HepG2 (cell line): Measurements from ENCODE around the gene PXMP4. TPM values are rescaled to one million over a fixed set of nuclear protein-coding genes. Genes with fewer than 3 reads are reported as not detected.

Experiments
- ATAC-seq: fragments of 200-7000 bp; cut with Tn5 transposase; 3 replicates; pipeline ENCODE4 v1.9.1; 2020; ENCODE audit warnings: mild to moderate bottlenecking, moderate library complexity
- BruUV-seq: library from RNA; stranded (reverse); fragments of 400-500 nt; replicated peaks from 2 replicates; lab custom pipeline; 2021; lab: Mats Ljungman, UMichigan
- CTCF ChIA-PET: fragments of 300-600 bp; formaldehyde crosslinking; extraction: SDS; loops from one replicate; lab custom pipeline; 2021; ENCODE audit warnings: low total read pairs, inconsistent platforms, low intra/inter-chr PET ratio; lab: Yijun Ruan, JAX
- POLR2A ChIA-PET: fragments of 350-600 bp; sonication (Branson Sonifier 250); formaldehyde crosslinking; loops from one replicate; lab custom pipeline; 2020; ENCODE audit warnings: antibody characterized with exemption, inconsistent platforms; lab: Yijun Ruan, JAX
- DNase-seq: peaks from one replicate; pipeline ENCODE4 v3.0.0-alpha.2; 2015; ENCODE audit warnings: low spot score
- FAIRE-seq: peaks from 3 replicates; lab custom pipeline; 2011; peaks lifted over from hg19 to GRCh38; lab: Jason Lieb, UNC
- H2AFZ ChIP-seq: one replicate; pipeline ENCODE4 v1.6.1; 2011; ENCODE audit warnings: low read length, inconsistent platforms
- H3K27ac ChIP-seq: fragments of 300-600 bp; 3 replicates; pipeline ENCODE4 v1.8.0; 2011; ENCODE audit warnings: mixed run types, mild to moderate bottlenecking, mixed read lengths, low read length, inconsistent platforms; ENCODE audit not compliant: insufficient read depth; ENCODE audit errors: extremely low read length
- H3K27me3 ChIP-seq, 2 experiments: fragments of 200-600 bp in 1 of 2; 2 replicates in 1 of 2; 3 replicates in 1 of 2; pipeline versions ENCODE4 v1.6.0 to v1.8.0; 2011; ENCODE audit warnings: low read length in 2 of 2, mild to moderate bottlenecking in 2 of 2, moderate library complexity in 2 of 2, inconsistent platforms in 1 of 2; ENCODE audit not compliant: insufficient read depth in 2 of 2, control insufficient read depth in 1 of 2
- H3K36me3 ChIP-seq, 2 experiments: fragments of 200-600 bp in 1 of 2; replicated peaks in 1 of 2; 2 replicates in 1 of 2; 3 replicates in 1 of 2; pipeline versions ENCODE4 v1.5.1 to v1.8.0; 2011; ENCODE audit warnings: low read length in 2 of 2, inconsistent platforms in 1 of 2; ENCODE audit not compliant: insufficient read depth in 2 of 2, control insufficient read depth in 1 of 2
- H3K4me1 ChIP-seq: 2 replicates; pipeline ENCODE4 v1.5.1; 2012; ENCODE audit warnings: low read length, inconsistent platforms; ENCODE audit not compliant: insufficient read depth
- H3K4me2 ChIP-seq: 2 replicates; pipeline ENCODE4 v1.6.0; 2011; ENCODE audit warnings: low read depth, low read length, inconsistent platforms
- H3K4me3 ChIP-seq, 3 experiments: fragments of 200-600 bp in 1 of 3; sonication (generic), shearing (Covaris generic) in 1 of 3; replicated peaks in 1 of 3; 2 replicates each; pipeline ENCODE4 v1.5.1; 2011 to 2016; ENCODE audit warnings: low read length in 3 of 3, inconsistent platforms in 2 of 3, low read depth in 2 of 3, mild to moderate bottlenecking in 2 of 3, control low read depth in 1 of 3, mixed read lengths in 1 of 3; ENCODE audit not compliant: insufficient read depth in 1 of 3
- H3K79me2 ChIP-seq: one replicate; pipeline ENCODE4 v1.6.1; 2011; ENCODE audit warnings: low read length, inconsistent platforms; ENCODE audit not compliant: insufficient read depth
- H3K9ac ChIP-seq: 2 replicates; pipeline ENCODE4 v1.6.0; 2011; ENCODE audit warnings: mild to moderate bottlenecking, low read depth, low read length, inconsistent platforms; ENCODE audit not compliant: insufficient read depth
- H3K9me3 ChIP-seq: 2 replicates; pipeline ENCODE4 v1.5.1; 2012; ENCODE audit warnings: mild to moderate bottlenecking, low read length
- H4K20me1 ChIP-seq: 2 replicates; pipeline ENCODE4 v1.6.0; 2011; ENCODE audit warnings: inconsistent platforms, mild to moderate bottlenecking, low read length, moderate library complexity; ENCODE audit not compliant: insufficient read depth
- AGO2 ChIP-seq: fragments of 200-400 bp; formaldehyde crosslinking; optimal IDR thresholded peaks from 2 replicates; pipeline ENCODE3; 2017; ENCODE audit warnings: mild to moderate bottlenecking, low read depth, low read length, moderate library complexity
- ATF2 ChIP-seq: sonication (generic); formaldehyde crosslinking; IDR thresholded peaks from 2 replicates; pipeline ENCODE4 v1.4.0; 2020; ENCODE audit warnings: missing genetic modification reagents
- ELF4 ChIP-seq: sonication (generic); formaldehyde crosslinking; IDR thresholded peaks from 2 replicates; pipeline ENCODE4 v1.5.0; 2020; ENCODE audit warnings: missing genetic modification reagents, mild to moderate bottlenecking, moderate library complexity, borderline replicate concordance
- NFIB ChIP-seq: sonication (generic); formaldehyde crosslinking; IDR thresholded peaks from 2 replicates; pipeline ENCODE4 v1.9.0; 2021; ENCODE audit warnings: missing genetic modification reagents, mild to moderate bottlenecking, borderline replicate concordance
- NPAS2 ChIP-seq: sonication (generic); formaldehyde crosslinking; IDR thresholded peaks from 2 replicates; pipeline ENCODE4 v1.8.0; 2022; ENCODE audit warnings: mild to moderate bottlenecking, missing genetic modification reagents, borderline replicate concordance
- POLR2A ChIP-seq, 2 experiments: IDR thresholded peaks; 2 replicates each; pipeline ENCODE4 v1.6.1; 2011; ENCODE audit warnings: low read depth in 2 of 2, low read length in 2 of 2, mild to moderate bottlenecking in 1 of 2, moderate library complexity in 1 of 2; ENCODE audit not compliant: insufficient read depth in 1 of 2
- TAF15 ChIP-seq: fragments of 200-400 bp; formaldehyde crosslinking; IDR thresholded peaks from one replicate; pipeline ENCODE4 v1.6.1; 2018; ENCODE audit warnings: mild to moderate bottlenecking, low read depth, low read length; ENCODE audit not compliant: poor library complexity, severe bottlenecking
- ZBTB40 ChIP-seq, 2 experiments: fragments of 450-650 bp in 1 of 2; sonication (generic) in 1 of 2; formaldehyde crosslinking in 1 of 2; IDR thresholded peaks; 2 replicates each; pipeline versions ENCODE4 v1.6.1 to v1.8.0; 2016 to 2022; ENCODE audit warnings: antibody characterized with exemption in 1 of 2, mild to moderate bottlenecking in 1 of 2, missing genetic modification reagents in 1 of 2
- ZNF263 ChIP-seq: sonication (generic); formaldehyde crosslinking; IDR thresholded peaks from 2 replicates; pipeline ENCODE4 v1.4.0; 2020; ENCODE audit warnings: missing genetic modification reagents
- ZNF747 ChIP-seq: sonication (generic); formaldehyde crosslinking; IDR thresholded peaks from 2 replicates; pipeline ENCODE4 v1.8.1; 2023; ENCODE audit warnings: missing genetic modification reagents, mild to moderate bottlenecking, borderline replicate concordance
- WGBS: methylation state at CpG from one replicate; pipeline ENCODE4 v1.1.6; 2017; ENCODE audit warnings: low lambda C conversion rate; 5-methylcytosine and 5-hydroxymethylcytosine counted together
- in situ Hi-C: cut with HindIII; loops from 2 replicates; pipeline ENCODE4 v1.10.0; 2017; ENCODE audit warnings: low pct_unique_long_range_greater_than_20kb; ENCODE audit not compliant: extremely low pct_ligation_motif_present
- intact Hi-C: fragments of 100-400 bp; cut with micrococcal nuclease; formaldehyde crosslinking; loops from one replicate; pipeline ENCODE4 v1.10.0; 2022; ENCODE audit not compliant: unreplicated experiment
- polyA plus RNA-seq, 8 experiments: library from polyadenylated mRNA; depleted of rRNA in 3 of 8; stranded (reverse) in 7 of 8; unstranded in 1 of 8; fragments of >200 nt; fragmentation: Illumina TruSeq in 4 of 8; extraction: Trizol in 4 of 8; gene quantifications; 2 replicates each; pipeline versions ENCODE4 v1.2.1 to v1.2.3, GENCODE V29; 2011 to 2016; ENCODE audit warnings: low read depth in 4 of 8, missing spikeins in 1 of 8, mixed read lengths in 1 of 8; ENCODE audit not compliant: insufficient read depth in 1 of 8
- total RNA-seq, 5 experiments: library from RNA; depleted of rRNA; stranded (reverse); fragments of >200 nt; fragmentation: Illumina TruSeq; extraction: Trizol; gene quantifications; 2 replicates each; pipeline ENCODE4 v1.2.3, GENCODE V29; 2016; ENCODE audit warnings: low read depth in 1 of 5

PXMP4 gene
- total and polyA plus RNA-seq, 2 of the 13 experiments (the other 11 are each of a cell fraction or from before 2014, with no cell fraction given): not detected

GRCh38 chr20:33676652-33677645 is 43.2 kb downstream of the PXMP4 start:
- CTCF ChIA-PET: no interaction called here
- TF ChIP-seq ZNF747 (CRISPR knock-in tag) (no peak), NPAS2 (CRISPR knock-in tag) (0 out of 2 replicates have a peak, but pooled peaks have one; percentile 41), TAF15 (no peak), POLR2A (IDR thresholded peaks at IDR 0.05; ENCODE audit: insufficient read depth in 1 of 2, low read depth in 2 of 2, low read length in 2 of 2) (0 out of 4 replicates have a peak, but pooled peaks of 1 of the 2 experiments have one; percentile 17), ELF4 (CRISPR knock-in tag) (no peak), ZNF263 (CRISPR knock-in tag) (0 out of 2 replicates have a peak, but pooled peaks have one; percentile 57), ZBTB40 (IDR thresholded peaks at IDR 0.05) (no peak), ZBTB40 (CRISPR knock-in tag; IDR thresholded peaks at IDR 0.05) (no peak), AGO2 (peak; percentile 66), ATF2 (no peak), NFIB (CRISPR knock-in tag) (0 out of 2 replicates have a peak, but pooled peaks have one; percentile 14)

More at GRCh38 chr20:33676652-33677645, 43.2 kb downstream of the PXMP4 start:
- DNase-seq: no peak
- intact Hi-C loops: no loop called here
- Histone ChIP-seq H3K79me2 (peaks cover 21% of the 10 kb centered on the region), H2AFZ (no peak overlapping the region), H3K36me3 (peaks cover 10 to 30% of the 10 kb centered on the region in 2 experiments), H4K20me1 (no peaks in the 10 kb centered on the region), H3K4me1 (peaks cover 28% of the 10 kb centered on the region), H3K27ac (no peak overlapping the region), H3K9ac (no peak overlapping the region), H3K9me3 (no peaks in the 10 kb centered on the region), H3K27me3 (peaks cover 0 to 3% of the 10 kb centered on the region in 2 experiments; a peak in 1 of 5 replicates), H3K4me2 (no peak overlapping the region), H3K4me3 (no peak overlapping the region)
- 95% methylated on average over 30 of the region's 31 CpGs for WGBS
- no peak for ATAC-seq
- in situ Hi-C loops: no loop called here
- no peak for FAIRE-seq
- no TSS peak for BruUV-seq
- POLR2A ChIA-PET: no interaction called here
